Stimulated activated CD4-positive, alpha-beta T cell treated with anti-CD3 and anti-CD28 coated beads, Interleukin-12 subunit alpha, Interleukin-12 subunit beta, amount 100 ng/mL, for 4 hours (primary cell): ENCODE data around the gene ELMO2.

Source experiments
- DNase-seq: peaks from one replicate; pipeline ENCODE4 v3.0.0-alpha.2; 2020

ELMO2 gene

DNA sequence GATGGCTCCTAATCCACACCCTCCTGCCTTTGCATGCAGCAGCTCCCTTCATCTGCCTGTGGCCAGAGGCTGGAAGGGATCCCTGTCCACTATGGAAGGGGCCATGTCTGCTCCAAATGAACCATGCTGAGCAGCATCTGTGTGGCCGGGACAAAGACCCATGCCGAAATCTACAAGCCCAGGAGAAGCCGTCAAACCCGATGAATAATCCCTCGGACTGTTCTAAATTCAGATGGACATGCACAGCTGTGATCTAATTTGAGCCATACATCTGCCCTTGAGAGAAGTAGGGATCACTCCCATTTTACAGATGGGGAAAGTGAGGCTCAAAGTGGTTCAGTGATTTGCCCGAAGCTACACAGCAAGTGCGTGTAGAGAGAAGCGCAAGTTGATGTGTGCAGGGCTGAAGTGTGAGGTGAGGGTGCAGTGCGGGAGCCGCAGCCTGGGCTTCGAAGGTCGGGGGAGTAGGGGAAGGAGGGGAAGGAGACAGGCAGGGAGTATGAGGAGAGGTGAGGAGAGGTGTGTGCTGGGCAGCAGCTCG lies 75.5 kb downstream of the ELMO2 start:
- DNase-seq = no peak

DNA sequence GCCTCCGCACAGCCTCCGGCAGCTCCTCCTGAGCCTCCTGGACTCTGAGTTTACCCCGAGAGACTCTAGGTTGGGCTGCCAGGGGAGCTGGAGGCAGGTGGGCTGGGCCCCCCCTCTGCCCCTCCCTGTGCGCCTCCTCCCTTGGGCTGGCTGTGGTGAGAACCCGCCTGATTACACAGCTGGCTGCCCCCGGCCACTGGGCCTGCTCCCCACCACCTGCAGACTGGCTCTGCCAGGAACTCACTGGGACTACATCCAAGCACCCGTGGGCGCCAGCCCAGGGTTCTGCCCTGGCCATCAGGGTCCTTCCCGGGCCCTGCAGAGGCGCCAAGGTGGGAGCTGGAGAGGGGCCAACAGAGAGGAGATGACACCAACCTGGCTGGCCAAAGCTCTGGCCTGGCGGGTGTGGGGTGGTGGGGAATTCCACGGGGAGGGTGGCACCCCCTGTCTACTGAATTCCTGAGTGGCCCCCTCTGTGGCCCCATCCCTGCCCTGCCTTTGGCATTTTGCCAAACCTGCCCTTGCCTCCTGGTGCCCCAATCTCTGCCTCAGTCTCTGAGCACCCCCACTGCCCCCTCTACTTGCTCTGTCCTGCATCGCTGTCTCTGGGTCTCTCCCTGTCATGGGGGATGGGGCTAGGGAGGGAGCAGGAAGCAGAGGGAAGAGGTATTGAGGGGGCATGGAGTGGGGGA lies 76.2 kb downstream of the ELMO2 start:
- DNase-seq = no peak

DNA sequence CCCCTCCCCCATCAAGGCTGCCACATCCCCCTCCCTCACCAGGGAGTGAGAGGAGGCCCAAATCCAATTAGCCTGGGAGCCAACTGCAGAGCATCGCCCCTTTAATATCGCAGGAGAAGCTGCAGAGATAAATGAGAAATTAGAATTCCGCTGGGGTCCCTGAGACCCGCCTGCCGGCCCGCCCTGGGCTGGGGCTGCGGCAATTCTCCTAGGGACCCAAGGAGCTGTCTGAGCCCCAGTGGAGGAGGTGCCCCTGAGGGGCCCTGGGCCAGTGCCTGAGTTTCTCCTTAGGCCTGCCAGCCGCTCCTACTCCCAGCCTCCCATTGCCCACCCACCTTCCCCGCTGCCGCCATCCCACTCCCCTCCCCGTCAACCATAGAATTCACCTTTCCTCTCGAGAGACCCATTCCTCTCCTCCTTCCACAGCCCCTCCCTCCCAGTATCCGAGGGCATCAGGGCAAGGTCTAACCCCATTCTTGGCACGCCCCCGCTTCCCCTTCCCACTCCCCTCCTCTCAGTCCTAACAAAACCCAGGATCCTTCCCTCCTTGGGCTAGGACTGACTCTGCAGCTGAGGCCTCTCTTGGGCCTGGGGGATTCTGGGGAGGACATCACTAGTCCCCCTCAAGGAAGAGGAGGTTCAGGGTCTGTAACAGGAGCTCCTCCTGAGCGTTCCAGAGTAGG lies 78.1 kb downstream of the ELMO2 start:
- DNase-seq = no peak

DNA sequence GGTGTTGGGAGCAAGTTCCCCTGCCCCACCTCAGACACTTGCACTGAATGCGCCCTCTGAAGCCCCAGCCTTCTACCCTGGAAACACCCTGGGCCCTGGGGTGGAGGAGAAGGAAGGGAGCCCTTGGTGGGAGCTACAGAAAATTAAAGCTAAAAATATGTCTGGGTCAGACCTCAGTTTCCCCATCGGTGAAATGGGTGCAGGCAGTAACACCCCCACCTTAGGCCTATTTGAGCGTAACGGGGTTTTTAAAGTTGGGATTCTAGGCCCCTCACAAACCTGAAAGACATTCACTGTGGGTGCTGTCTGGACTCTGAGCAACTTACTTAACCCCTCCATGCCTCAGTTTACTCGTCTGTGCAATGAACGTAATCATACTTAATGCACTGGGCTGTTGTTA lies 78.9 kb downstream of the ELMO2 start:
- DNase-seq = no peak

DNA sequence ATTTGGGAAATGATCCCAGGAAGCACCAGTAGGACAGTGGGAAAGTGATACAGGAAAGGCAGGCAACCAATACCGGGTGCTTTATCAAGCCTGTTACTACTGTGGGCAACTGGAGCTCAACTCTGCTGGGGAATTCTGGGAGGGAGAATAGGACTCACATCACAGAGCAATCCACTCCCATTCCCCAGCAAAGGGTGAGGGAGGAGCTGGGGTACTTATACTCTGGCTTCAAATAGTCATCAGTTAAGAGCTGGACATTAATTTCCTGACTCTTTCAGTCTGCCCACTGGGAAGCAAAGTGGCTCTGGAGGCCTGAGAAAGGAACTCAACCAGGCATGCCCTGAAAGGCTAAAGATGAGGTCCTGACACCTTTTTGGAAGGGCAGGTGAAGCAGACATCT lies 80.6 kb downstream of the ELMO2 start:
- no peak for DNase-seq

DNA sequence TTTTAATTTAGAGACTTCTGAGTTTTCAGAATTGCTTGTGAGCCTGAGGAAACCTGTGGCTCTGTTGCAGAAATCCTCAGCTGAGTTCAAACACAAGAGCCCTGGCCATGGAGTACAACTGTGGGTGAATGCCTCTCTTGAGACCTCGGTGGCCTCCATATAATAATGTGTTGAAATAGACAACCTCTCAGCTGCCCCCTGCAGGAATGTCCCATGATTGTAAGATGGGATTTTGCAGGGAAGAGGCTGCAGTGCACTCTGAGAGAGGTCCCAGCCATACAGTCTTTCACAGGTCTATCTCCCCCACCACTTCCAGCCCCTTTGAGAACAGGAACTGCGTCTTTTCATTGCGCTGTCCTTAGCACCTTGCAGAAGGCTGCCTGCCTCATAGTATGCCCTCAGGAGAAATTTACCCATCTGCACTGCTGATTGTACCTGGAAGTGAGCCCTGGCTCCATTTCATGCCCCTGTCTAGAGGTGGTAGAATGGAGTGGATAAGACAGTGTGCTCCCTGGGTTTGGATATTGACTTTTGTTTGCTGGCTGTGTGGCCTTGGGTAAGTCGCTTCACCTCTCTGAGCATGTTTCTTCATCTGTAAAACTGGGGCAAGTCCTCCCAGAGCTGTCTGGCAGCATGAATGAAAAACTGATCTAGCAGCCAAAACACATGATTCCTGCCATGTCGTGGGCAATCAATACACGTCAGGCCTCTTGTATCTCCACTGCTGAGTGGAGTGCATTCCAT lies 81.3 kb downstream of the ELMO2 start:
- no peak for DNase-seq

DNA sequence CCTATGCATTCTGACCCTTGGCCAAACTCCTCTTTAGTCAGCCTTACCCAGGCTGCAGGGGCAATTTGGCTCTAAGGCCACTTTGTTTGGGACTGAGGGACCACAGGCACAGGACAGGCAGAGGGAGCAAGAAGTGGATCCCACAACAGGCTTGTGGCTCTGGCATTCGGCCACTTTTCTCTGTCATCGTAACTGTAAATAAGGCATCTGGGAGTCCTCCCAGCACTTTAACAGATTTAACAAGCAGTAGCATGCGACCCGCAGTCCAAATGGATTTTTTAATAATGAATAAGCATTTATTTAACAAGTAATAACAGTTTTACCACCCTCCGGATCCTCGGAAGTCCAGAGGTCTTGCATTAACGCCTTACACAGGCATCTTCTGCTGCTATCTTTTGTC lies 82.0 kb downstream of the ELMO2 start:
- no peak for DNase-seq

DNA sequence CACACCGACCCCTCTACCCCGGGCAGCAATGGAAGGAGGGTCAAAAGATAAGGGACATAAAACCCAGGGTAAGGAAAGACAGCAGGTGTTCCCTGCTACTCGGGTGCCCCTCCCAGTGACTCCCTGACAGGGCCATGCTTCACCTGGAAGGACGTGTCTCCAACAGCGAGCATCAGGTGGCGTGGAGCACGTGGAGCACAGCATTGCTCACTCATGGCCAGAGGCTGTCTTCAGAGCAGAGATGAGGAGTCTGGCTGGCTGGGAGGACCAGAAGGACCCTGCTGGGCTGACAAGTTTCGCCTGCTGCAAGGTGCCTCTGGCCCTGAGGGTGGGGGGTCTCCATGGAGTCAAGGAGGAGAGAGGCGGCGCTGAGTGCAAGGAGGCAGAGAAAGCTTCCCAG lies 82.9 kb downstream of the ELMO2 start:
- DNase-seq = no peak

DNA sequence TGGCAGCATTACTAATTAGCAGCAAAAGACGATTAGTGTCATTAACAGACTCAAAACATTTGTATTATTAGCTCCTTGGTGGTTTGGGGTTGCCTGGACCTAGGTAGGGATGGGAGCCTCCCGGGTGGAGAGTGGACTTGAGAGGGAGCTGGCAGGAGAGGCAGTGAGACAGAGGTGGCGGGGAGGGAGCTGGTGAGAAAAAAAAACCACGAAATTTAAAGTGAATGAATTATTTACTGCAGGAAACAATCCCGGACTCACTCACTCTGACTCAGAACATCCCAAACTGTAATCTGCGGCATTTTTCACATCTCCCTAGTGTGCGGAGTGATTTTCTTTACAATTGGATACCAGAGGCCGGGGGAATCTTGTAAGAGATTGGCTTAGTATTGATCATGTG lies 83.8 kb downstream of the ELMO2 start:
- no peak for DNase-seq

DNA sequence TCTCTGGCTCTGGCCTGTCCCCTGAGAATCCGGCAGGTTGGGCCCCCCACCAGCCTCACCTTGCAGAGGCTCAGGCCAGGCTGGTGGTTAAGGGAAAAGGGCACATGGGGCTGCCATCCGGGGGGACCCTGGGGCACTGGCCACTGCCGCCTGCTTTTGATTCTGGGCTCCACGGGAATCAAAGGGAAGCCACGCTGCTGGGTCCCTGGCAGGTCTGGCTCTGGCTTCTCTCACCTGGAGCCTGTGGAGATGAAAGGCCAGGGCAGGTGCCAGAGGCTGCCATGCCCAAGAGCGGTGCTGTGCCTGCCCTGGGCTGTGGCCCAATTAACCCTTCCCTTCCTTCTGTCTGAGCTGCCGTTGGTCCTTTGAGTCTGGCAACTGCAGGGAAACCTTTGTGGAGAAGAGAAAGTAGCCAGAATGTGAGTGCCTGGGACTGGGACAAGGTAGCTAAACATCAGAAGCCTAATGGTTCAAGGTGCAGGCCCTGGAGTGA lies 88.7 kb downstream of the ELMO2 start:
- no peak for DNase-seq

DNA sequence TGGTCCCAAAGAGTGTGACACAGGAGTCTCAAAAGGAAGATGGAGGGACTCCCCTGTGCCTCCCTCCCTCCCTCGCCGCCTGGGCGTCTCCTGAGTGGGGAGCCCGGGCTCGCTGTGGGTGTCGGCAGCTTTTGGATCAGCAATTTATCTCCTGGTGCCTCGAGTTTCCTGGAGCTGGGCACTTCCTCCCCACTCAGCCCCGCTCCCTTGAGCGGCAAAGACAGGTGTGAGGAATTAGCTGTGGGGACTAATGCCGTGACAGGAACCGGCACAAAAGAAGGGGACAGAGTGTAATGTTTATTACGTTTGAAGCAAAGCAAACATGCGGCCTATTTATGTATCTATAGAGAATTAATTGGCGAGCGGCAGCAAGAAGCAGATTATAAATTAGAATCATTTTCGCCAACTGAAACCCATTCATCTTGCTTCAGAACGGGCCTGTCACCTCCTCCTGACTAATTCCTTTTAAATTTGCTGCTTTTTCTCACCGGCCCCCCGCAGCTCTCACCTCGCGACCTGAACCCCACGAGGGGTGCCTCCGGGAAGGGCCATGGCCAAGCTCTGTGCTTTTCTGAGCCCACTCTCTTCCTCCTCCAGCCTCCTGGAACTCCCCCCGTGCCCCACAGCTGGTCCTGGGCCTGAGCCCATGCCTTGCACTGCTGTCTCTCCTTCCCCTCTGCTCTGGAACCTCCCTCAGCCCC lies 89.3 kb downstream of the ELMO2 start:
- no peak for DNase-seq
